NT2/D1 (cell line): Measurements from ENCODE around the gene KIFBP.

Experiments used
- YY1 ChIP-seq: IDR thresholded peaks from 2 replicates; pipeline ENCODE4 v1.6.1; 2011; ENCODE audit not compliant: insufficient read length, insufficient read depth
- ZNF274 ChIP-seq: IDR thresholded peaks from 2 replicates; pipeline ENCODE4 v1.6.1; 2011; ENCODE audit warnings: mild to moderate bottlenecking, low read depth, low read length

GRCh38 chr10:69043931-69044531 is 55.4 kb downstream of the KIFBP start:
- TF ChIP-seq YY1, result no peak
- TF ChIP-seq ZNF274, result no peak
